ENCODE results near the gene CALY.

Gene CALY

DNA sequence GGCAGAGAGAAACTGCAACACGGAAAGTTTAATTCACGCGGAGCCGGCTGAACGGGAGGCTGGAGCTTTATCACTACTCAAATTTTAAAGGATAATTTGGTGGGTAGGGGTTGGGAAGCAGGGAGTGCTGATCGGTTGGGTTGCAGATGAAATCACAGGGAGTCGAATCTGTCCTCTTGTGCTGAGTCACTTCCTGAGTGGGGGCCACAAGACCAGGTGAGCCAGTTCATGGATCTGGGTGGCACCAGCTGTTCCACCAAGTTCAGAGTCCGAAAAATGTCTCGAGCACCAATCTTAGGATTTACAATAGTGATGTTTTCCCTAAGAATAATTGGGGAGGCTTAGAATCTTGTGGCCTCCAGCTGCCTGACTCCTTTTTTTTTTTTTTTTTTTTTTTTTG, 6.9 kb upstream of the CALY start:
- TF ChIP-seq, protein P1, sequence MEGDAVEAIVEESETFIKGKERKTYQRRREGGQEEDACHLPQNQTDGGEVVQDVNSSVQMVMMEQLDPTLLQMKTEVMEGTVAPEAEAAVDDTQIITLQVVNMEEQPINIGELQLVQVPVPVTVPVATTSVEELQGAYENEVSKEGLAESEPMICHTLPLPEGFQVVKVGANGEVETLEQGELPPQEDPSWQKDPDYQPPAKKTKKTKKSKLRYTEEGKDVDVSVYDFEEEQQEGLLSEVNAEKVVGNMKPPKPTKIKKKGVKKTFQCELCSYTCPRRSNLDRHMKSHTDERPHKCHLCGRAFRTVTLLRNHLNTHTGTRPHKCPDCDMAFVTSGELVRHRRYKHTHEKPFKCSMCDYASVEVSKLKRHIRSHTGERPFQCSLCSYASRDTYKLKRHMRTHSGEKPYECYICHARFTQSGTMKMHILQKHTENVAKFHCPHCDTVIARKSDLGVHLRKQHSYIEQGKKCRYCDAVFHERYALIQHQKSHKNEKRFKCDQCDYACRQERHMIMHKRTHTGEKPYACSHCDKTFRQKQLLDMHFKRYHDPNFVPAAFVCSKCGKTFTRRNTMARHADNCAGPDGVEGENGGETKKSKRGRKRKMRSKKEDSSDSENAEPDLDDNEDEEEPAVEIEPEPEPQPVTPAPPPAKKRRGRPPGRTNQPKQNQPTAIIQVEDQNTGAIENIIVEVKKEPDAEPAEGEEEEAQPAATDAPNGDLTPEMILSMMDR (IDR thresholded peaks at IDR 0.05; ENCODE audit: low read length, missing control alignments) = no peak
- H3K4me3 ChIP-seq (replicated peaks; ENCODE audit: low read depth, low read length) = no peak overlapping the region
- DNase-seq (ENCODE audit: low read depth) = no peak

DNA sequence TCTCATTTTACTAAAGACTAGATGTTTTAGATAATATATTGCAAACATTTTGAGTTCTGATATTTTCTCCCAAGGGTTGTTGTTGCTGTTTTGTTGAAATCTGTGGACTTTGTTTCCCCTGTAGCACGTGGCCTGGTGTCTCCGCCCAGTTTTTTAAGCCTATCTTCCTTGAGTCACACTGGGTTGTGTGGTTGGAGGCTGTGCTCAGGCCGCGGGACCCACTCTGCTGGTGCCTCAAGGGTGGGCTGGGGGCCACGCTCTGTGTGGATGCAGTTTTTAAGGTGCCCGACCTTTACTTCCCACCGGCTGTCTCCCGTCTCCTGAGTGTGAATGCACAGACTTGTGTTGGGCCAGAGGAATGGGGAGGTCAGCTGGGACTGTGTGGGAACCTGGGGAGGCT, 6.2 kb upstream of the CALY start:
- H3K4me3 ChIP-seq (replicated peaks; ENCODE audit: low read depth, low read length) = no peak overlapping the region
- no peak for DNase-seq (ENCODE audit: low read depth)
- TF ChIP-seq, protein P1 (IDR thresholded peaks at IDR 0.05; ENCODE audit: low read length, missing control alignments) = no peak

DNA sequence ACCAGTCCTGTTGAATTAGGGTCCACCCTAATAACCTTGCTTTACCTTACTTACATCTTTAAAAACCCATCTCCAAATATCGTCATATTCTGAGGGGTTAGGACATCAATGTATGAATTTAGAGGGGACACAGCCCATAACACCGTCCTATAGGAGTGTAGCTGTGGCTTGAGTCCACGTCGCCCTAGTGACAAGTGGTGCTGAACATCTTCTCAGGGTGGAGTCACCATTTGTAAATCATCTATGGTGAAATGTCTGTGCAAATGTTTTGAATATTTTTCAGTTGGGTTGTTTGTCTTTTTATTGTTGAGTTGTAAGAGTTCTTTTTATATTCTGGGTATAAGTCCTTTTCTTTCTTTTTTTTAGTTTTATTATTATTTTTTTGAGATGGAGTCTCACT, 5.3 kb upstream of the CALY start:
- TF ChIP-seq, protein P1 (IDR thresholded peaks at IDR 0.05; ENCODE audit: low read length, missing control alignments) = no peak
- H3K4me3 ChIP-seq (replicated peaks; ENCODE audit: low read depth, low read length) = no peak overlapping the region
- DNase-seq (ENCODE audit: low read depth) = no peak

DNA sequence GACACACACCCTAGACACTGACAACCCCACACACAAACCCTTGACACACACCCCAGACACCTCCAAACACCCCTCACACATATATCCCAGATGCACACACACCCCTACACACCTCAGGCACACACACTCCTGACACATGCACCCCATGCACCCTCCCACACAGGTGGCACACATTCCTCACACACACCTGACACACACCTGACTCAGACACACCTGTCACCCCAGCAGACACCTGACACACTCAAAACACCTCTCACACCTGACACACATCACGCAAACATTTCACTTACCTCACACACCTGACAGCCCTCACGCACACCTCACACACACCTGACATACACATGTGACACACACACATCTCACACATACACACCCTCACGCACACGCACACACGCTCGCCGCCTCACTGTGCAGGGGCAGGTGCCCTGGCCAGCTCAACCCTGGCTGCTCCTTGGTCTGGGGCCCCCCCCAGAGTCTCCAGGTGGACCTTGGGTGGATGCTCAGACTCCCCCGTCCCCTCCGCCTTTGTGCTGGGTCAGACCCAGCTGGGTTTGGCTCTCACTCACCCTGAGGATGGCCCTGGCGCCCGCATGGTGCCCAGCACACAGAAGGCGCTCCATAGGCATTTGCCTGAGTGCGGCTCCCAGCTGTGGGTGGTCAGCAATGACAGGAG, 3.1 kb upstream of the CALY start:
- TF ChIP-seq, protein P1 (IDR thresholded peaks at IDR 0.05; ENCODE audit: low read length, missing control alignments) = no peak
- DNase-seq (ENCODE audit: low read depth) = no peak
- no peak overlapping the region for H3K4me3 ChIP-seq (replicated peaks; ENCODE audit: low read depth, low read length)

DNA sequence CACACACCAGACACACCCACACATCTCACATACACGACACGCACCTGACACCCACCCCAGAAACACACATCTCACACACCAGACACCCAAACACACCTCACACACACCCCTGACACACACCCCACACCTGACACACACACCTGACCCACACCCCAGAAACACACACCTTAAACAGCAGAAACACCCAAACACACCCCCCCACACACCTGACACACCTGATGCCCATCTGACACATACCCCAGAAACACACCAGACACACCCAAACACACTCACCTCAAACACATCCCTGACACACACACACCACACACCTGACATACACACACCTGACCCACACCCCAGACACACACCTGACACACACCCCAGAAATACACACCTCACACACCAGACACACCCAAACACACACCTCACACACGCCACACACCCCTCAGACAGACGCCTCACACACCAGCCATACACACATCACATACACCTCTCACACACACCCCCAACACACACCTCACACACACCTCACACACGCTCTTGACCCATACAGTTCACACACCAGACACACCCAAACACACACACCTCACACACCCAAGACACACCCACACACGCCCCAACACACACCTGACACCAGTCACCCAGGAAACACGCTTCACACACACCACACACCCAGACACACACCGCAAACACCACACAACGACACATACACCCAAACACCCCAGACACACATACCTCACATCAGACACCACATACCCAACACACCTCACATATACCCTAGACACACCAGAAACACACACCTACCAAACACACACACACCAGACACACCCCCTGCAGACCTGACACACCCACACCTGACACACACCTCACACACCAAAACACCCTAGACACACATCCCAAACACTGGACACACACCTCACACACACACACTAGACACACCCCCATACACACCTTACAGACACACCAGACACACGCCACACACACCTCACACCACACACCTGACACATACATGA, 1.7 kb upstream of the CALY start:
- TF ChIP-seq, protein P1 (IDR thresholded peaks at IDR 0.05; ENCODE audit: low read length, missing control alignments) = no peak
- H3K4me3 ChIP-seq (replicated peaks; ENCODE audit: low read depth, low read length) = no peak overlapping the region
- no peak for DNase-seq (ENCODE audit: low read depth)

DNA sequence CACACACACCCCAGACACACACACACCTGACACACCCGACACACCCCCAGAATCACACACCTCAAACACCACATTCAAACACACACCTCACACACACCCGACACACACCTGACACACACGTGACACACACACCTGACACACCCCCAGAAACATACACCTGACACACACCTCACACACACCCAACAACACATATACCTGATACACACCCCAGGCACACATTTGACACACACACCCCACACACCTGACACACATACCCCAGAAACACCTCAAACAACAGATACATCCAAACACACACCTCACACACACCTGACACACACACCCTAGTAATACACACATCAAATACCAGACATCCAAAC, 652 bp upstream of the CALY start:
- no peak overlapping the region for H3K4me3 ChIP-seq (replicated peaks; ENCODE audit: low read depth, low read length)
- TF ChIP-seq, protein P1 (IDR thresholded peaks at IDR 0.05; ENCODE audit: low read length, missing control alignments) = no peak
- DNase-seq (ENCODE audit: low read depth) = no peak

Data from fibroblast of pulmonary artery (primary cell).